ENCODE results near the gene MMP14. TPM values are rescaled to one million over a fixed set of nuclear protein-coding genes. Genes with fewer than 3 reads are reported as not detected.
"Not testable (repeated sequence)": the region's sequence is repeated elsewhere in the genome, so short reads cannot be mapped to it uniquely, and the experiment has no call there.

MMP14 gene
- total RNA-seq, result 43.3 and 80.2 TPM in 2 replicates

DNA sequence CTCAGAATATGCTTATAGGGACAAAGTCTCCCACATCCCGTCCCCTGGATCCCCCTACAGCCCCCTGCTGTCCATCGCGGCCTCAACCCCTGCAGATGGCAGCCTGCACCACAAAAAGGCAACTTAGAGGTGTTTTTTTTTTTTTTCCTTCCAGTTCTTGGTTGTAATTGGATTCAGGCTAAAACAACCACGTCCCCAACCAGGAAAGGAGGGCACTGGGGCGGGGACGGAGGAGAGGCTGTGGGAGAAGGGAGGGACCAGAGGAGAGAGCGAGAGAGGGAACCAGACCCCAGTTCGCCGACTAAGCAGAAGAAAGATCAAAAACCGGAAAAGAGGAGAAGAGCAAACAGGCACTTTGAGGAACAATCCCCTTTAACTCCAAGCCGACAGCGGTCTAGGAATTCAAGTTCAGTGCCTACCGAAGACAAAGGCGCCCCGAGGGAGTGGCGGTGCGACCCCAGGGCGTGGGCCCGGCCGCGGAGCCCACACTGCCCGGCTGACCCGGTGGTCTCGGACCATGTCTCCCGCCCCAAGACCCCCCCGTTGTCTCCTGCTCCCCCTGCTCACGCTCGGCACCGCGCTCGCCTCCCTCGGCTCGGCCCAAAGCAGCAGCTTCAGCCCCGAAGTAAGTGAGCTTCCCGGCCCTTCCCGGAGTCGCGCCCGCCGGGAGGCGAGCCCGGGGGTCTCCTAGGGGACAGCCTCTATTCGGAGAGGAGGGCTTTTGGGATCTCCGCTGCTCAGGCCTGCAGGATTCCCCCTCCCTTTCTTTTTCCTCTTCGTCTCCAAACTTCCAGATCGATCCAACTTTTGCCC is at the start of gene MMP14:
TSS of gene MMP14 (plus strand) at position 285 of the 813 bp plus-strand sequence. CDS start at position 518, 233 bp downstream.
- DNase-seq (ENCODE audit: low read depth in 2 of 2), result peak; percentile 71 to 88

DNA sequence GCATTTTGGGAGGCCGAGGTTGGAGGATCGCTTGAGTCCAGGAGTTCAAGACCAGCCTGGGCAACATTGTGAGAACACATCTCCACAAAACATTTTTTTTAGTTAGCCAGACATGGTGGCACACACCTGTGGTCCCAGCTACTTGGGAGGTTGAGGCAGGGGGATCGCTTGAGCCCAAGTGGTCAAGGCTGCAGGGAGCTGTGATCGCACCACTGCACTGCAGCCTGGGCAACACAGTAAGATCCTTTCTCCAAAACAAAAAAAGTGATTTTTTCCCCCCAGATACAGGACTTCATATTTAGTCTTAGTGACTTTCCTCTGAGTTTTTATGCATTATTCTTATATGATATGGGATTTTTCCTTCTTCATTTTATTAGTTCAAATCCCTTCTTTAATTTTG is 49.7 kb upstream of the MMP14 start:
- DNase-seq (ENCODE audit: low read depth in 2 of 2), result no peak

DNA sequence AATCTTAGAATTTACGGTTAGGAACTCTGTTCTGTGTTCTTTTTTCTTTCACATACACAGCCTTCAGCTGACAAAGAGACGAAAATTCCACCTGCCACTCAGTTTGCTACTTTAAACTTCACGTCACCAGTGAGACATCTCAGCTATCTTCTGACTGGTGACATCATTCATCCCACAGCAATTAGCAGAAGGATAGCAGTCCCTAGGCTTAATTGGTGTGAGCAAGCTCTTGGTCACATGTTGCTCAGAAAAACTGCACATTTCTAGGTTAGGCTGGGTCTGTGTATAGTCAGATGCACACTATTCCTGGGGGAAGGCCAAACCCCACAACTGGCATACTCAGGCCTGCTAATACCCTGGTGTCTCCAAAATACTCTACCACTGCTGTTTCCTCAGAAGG is 45.1 kb upstream of the MMP14 start:
- DNase-seq (ENCODE audit: low read depth in 2 of 2), result no peak

- no peak for DNase-seq (ENCODE audit: low read depth in 2 of 2)
Measured at GRCh38 chr14:22792158-22792557, 44.2 kb upstream of the MMP14 start.

DNA sequence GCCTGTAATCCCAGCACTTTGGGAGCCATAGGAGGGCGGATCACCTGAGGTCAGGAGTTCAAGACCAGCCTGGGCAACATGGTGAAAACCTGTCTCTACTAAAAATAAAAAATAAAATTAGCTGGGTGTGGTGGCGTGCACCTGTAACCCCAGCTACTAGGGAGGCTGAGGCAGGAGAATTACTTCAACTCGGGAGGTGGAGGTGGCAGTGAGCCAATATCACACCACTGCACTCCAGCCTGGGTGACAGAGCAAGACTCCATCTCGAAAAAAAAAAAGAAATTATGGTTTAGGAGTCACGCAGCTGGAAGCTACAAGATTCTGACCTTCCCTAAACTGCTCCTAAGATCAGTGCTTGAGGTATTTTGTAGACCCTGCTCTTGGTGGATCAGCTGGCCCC is 42.8 kb upstream of the MMP14 start:
- DNase-seq (ENCODE audit: low read depth in 2 of 2), result not testable (repeated sequence)

DNA sequence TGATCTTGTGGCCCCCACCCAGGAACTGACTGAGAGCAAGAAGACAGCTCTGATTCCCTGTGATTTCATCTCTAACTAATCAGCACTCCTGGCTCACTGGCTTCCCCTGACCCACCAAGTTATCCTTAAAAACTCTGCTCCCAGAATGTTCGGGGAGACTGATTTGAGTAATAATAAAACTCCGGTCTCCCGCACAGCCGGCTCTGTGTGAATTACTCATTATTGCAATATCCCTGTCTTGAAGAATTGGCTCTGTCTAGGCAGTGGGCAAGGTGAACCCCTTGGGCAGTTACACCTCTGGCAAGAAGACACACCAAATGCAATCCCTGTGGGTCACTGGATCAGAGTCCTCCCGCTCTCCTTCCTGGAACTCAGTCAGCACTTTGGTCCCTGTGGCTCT is 42.4 kb upstream of the MMP14 start:
- DNase-seq (ENCODE audit: low read depth in 2 of 2), result no peak

DNA sequence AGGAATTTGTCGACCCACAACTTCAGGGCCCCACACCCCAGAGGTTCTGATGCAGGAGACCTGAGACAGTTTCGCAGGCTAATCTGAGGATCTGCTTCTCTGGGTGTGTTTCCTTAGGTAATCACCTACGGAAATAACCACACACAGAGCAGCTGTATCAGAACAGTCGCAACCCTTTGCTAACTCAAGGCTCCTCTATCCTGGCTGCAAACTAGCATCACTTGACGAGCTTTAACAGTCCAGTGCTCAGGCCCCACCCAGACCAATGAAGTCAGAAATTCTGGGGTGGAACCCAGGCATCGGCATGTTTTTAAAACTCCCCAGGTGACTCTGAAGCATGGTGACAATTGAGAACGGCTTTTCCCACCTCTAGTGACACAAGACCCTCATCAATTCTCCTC is 41.8 kb upstream of the MMP14 start:
- no peak for DNase-seq (ENCODE audit: low read depth in 2 of 2)

- no peak for DNase-seq (ENCODE audit: low read depth in 2 of 2)
Measured at GRCh38 chr14:22796087-22796707, 40.2 kb upstream of the MMP14 start.

DNA sequence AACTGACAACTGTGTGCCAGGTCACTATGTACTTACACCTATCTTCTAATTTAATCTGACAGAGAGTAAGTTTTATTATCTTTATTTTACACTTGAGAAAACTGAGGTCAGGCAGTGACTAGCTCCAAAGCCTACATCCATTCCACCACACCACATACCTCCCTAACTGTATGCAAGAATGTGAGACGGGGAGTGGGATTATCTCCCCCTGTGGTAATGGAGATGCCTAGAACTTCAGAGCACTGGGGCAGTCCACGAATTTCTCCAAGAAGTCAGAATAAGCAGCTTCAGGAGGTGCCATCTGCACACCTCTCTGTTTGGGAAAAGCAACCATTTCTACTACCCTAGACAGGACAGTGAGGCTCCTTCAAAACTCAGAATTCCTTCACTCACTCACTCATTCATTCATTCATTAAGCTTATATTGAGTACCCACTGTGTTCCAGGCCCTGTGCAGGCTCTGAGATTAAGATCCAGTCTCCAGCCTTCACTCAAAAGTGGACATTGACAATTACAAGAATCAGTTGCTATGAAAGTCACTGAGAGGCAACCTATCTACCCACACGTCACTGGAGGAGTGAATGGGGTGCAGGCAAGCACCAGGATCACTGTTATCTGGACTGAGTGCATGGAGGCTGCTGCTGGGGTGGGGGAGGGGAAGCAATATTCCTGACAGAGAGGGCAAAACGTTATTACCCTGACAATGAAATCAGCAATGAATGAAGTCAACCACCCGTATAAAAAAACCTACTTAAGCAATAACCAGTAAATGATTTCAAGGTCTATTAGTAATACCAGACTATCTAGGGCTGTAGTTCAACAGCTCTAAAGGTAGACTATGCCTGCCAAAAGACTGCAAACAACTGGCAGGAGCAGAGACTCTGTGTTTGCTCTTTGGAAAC is 39.1 kb upstream of the MMP14 start:
- DNase-seq (ENCODE audit: low read depth in 2 of 2), result no peak

- no peak for DNase-seq (ENCODE audit: low read depth in 2 of 2)
Measured at GRCh38 chr14:22798528-22798927, 37.9 kb upstream of the MMP14 start.

DNA sequence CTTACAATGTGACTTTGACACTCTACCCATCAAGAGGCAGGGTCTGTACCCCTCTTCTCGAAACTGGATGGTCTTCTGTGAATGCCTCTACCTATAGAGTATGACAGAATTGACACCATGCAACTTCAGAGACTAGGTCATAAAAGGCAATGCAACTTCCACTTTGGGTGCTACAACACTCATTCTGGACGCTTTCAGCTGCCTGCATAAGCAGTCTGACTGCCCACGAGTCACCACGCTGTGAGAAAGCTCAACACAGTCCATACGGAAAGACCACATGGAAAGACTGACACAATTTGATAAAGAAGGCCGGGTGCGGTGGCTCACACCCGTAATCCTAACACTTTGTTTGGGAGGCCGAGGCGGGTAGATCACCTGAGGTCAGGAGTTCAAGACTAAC is 36.0 kb upstream of the MMP14 start:
- no peak for DNase-seq (ENCODE audit: low read depth in 2 of 2)

- no peak for DNase-seq (ENCODE audit: low read depth in 2 of 2)
Measured at GRCh38 chr14:22801716-22802115, 34.7 kb upstream of the MMP14 start.

GRCh38 chr14:22802860-22803686 is 33.3 kb upstream of the MMP14 start:
- DNase-seq (ENCODE audit: low read depth in 2 of 2), result no peak

DNA sequence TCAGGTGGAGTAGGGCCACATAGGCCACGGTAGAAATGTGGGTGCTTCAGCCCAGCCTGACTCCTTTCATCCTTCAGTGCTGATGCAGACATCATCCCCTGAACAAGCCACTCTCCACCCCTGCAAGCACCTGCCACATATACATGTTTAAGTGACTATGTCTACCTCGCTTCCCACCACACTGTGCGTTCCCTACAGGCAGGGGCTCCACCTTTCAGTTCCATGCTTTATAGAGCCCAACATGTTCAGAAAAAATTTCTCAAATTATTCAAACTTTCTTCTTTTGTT is 32.8 kb upstream of the MMP14 start:
- no peak for DNase-seq (ENCODE audit: low read depth in 2 of 2)

- DNase-seq (ENCODE audit: low read depth in 2 of 2), result not testable (repeated sequence)
Measured at GRCh38 chr14:22805235-22805634, 31.1 kb upstream of the MMP14 start.

GRCh38 chr14:22807432-22808087 is 28.8 kb upstream of the MMP14 start:
- DNase-seq (ENCODE audit: low read depth in 2 of 2), result no peak

DNA sequence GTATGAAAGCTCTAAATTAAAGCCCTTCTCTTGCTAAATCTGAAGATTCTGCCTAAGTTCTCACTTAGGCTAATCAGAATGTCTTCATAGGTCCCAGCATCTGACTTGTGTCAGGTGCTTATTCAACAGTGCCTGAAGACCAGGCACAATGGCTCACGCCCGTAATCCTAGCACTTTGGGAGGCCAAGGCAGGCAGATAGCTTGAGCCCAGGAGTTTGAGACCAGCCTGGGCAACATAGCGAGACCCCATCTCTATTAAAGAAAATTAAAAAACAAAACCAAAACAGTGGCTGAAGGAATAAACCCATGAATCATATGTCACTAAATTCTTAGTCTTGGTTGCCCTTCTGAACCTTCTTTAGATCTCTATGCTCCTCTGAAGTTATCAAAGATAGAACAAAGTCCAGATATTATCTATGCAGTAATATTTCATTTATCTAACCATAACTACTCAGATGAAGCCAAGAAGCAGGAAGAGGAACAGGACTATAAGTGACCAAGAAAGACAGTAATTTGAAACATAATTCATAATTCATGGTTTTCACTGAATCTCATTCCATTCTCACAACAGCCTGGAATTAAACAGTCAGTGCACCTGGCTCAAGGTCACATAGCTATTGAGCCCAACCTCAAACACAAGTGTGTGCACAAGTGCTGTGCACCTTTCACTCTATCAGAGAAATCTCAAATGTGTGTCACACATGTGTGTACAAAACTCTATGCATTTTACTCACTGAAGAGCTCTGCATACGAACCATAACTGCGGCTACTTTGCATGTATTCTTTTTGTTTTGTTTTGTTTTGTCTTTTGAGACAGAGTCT is 27.8 kb upstream of the MMP14 start:
- no peak for DNase-seq (ENCODE audit: low read depth in 2 of 2)

DNA sequence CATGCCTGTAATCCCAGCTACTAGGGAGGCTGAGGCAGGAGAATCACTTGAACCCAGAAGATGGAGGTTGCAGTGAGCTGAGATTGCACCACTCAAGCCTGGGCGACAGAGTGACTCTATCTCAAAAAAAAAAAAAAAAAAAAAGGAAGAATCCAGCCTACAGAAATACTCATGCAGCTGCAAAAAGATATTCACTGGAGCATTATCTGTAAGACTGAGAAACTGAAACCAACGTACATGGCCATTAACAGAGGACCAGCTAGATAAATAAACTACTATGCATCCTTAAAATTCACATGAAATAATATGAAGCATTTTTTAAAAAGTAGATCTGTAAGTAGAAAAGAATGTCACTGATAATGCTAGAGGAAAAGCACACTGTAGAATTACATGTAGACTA is 24.7 kb upstream of the MMP14 start:
- DNase-seq (ENCODE audit: low read depth in 2 of 2), result no peak

DNA sequence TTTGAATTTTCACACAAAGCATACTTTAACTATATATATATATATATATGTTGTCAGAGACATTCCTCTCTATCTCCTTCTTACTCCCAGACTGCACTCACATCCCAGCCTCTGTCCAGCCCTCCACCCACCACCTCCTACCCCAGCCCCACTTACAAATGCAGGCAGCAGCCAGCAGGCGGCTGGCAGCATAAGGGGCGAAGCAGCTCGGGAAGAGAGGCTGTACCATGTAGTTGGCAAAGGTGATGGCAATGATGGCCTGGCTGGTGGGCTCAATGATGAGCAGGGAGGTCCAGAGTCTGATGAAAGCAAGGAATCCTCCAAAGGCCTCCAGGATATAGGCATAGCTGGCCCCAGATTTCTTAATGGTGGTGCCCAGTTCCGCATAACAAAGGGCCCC is 23.6 kb upstream of the MMP14 start:
- no peak for DNase-seq (ENCODE audit: low read depth in 2 of 2)

DNA sequence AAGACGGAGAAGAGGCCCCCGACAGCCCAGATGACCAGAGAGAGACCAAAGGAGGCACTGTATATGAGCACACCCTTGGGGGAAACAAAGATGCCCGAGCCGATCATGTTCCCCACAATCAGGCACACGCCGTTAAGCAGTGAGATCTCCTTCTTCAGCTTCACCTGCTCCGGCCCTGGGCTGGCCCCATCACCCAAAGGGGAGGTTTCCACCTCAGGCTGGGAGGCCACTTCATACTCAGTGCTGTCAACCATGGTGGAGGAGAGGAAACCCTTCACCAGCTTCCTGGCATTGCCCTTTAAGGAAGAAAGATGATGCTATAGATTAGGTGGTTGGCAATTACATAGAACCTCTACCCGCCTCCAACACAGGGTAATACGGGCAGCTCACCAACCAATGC is 23.2 kb upstream of the MMP14 start:
- DNase-seq (ENCODE audit: low read depth in 2 of 2), result no peak
